Osteocyte (in vitro differentiated cells): ENCODE results near the gene PLAAT5. TPM values are rescaled to one million over a fixed set of nuclear protein-coding genes. Genes with fewer than 3 reads are reported as not detected.

Experiments
- DNase-seq: peaks from one replicate; pipeline ENCODE4 v3.0.0; 2021; ENCODE audit warnings: mixed read lengths; ENCODE audit not compliant: unreplicated experiment; ENCODE audit errors: extremely low spot score
- H3K27ac Mint-ChIP-seq: one replicate; pipeline ENCODE4 v1.8.0; 2021; ENCODE audit warnings: mild to moderate bottlenecking, mixed read lengths; ENCODE audit not compliant: unreplicated experiment
- H3K27me3 Mint-ChIP-seq: one replicate; pipeline ENCODE4 v1.8.0; 2021; ENCODE audit warnings: mixed read lengths; ENCODE audit not compliant: unreplicated experiment
- H3K36me3 Mint-ChIP-seq: one replicate; pipeline ENCODE4 v1.8.0; 2021; ENCODE audit warnings: mixed read lengths; ENCODE audit not compliant: unreplicated experiment
- H3K4me1 Mint-ChIP-seq: one replicate; pipeline ENCODE4 v1.8.0; 2021; ENCODE audit warnings: mixed read lengths; ENCODE audit not compliant: unreplicated experiment
- H3K4me3 Mint-ChIP-seq: one replicate; pipeline ENCODE4 v1.8.0; 2021; ENCODE audit warnings: mild to moderate bottlenecking, moderate library complexity, mixed read lengths; ENCODE audit not compliant: unreplicated experiment
- H3K9me3 Mint-ChIP-seq: one replicate; pipeline ENCODE4 v1.8.0; 2021; ENCODE audit warnings: mixed read lengths; ENCODE audit not compliant: unreplicated experiment
- total RNA-seq: library from RNA; stranded (reverse); gene quantifications from 2 replicates; pipeline ENCODE4 v1.2.1, GENCODE V29; 2021
- TF ChIP-seq, protein P1 (sequence below): fragments of 200-600 bp; sonication (generic); IDR thresholded peaks from 2 replicates; pipeline ENCODE4 v1.5.0; 2021; ENCODE audit warnings: antibody characterized with exemption, mild to moderate bottlenecking, moderate library complexity

Gene PLAAT5
- total RNA-seq, 1 donor from 2014 or later, result not detected

DNA sequence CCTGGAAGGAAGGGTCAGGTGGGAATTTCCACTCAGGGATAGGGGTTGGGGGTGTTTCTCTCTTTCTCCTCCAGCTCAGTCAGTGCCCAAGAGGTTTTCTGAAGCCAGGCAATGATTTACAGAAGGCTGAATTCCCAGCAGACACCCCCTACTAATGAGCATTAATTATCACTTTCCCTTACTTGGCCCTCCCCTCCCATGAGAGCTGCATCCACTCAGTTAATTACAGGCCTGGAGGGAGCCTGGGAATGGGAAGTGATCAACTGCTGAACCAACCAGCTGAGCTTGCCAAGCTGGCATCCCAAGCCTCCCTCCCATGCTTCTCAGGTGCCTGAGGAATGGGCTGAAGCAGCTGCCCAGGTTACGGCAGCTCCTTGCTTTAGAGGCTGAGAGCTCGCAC lies 15.9 kb upstream of the PLAAT5 start:
- TF ChIP-seq, protein P1, sequence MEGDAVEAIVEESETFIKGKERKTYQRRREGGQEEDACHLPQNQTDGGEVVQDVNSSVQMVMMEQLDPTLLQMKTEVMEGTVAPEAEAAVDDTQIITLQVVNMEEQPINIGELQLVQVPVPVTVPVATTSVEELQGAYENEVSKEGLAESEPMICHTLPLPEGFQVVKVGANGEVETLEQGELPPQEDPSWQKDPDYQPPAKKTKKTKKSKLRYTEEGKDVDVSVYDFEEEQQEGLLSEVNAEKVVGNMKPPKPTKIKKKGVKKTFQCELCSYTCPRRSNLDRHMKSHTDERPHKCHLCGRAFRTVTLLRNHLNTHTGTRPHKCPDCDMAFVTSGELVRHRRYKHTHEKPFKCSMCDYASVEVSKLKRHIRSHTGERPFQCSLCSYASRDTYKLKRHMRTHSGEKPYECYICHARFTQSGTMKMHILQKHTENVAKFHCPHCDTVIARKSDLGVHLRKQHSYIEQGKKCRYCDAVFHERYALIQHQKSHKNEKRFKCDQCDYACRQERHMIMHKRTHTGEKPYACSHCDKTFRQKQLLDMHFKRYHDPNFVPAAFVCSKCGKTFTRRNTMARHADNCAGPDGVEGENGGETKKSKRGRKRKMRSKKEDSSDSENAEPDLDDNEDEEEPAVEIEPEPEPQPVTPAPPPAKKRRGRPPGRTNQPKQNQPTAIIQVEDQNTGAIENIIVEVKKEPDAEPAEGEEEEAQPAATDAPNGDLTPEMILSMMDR, result no peak

DNA sequence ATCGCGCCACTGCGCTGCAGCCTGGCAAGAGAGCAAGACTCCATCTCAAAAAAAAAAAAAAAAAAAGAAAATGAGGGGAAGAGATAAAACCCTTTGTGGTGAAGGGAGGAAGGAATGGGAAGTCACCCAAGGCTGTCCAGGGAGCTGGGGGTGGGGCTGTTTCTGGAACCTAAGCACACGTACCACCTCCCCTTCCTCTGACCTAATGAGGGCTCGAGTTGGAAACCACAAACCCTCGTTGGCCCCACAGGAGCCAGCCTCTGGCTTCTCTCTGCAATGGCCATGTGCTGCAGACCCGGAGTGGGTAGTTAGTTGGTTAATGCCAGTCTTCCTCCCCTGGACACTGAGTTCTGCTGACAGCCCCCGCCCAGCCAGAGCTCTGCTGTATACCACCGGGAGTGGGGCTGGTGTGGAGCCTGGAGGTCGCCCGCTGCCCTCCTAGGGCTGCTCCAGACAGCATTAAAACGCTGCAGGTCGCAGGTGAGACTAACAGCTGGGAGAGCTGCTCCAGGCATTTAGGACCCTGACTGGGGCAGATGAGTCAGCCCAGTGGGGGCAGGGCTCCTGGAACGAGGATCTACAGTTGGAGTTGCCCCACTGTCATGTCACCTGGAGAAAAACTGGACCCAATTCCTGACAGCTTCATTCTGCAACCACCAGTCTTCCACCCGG lies 15.0 kb upstream of the PLAAT5 start, which contains the start of gene LGALS12:
Gene LGALS12, plus strand, starts transcription at position 228 of the 672 bp plus-strand sequence. Its CDS starts 375 bp downstream, at position 603.
- H3K27ac Mint-ChIP-seq, result no peak within 1 kb of the TSS
- H3K9me3 Mint-ChIP-seq, result no peaks in the 10 kb centered on the region
- no peak within 1 kb of the TSS for H3K4me3 Mint-ChIP-seq

More for the DNA sequence above, 15.9 kb upstream of the PLAAT5 start:
- no peak for DNase-seq
- peaks cover 11% of the 10 kb centered on the region for H3K4me1 Mint-ChIP-seq
- H3K4me3 Mint-ChIP-seq, result no peak overlapping the region
- H3K9me3 Mint-ChIP-seq, result no peaks in the 10 kb centered on the region
- no peaks in the 10 kb centered on the region for H3K36me3 Mint-ChIP-seq
- peaks cover 8% of the 10 kb centered on the region for H3K27me3 Mint-ChIP-seq
- no peak overlapping the region for H3K27ac Mint-ChIP-seq

DNA sequence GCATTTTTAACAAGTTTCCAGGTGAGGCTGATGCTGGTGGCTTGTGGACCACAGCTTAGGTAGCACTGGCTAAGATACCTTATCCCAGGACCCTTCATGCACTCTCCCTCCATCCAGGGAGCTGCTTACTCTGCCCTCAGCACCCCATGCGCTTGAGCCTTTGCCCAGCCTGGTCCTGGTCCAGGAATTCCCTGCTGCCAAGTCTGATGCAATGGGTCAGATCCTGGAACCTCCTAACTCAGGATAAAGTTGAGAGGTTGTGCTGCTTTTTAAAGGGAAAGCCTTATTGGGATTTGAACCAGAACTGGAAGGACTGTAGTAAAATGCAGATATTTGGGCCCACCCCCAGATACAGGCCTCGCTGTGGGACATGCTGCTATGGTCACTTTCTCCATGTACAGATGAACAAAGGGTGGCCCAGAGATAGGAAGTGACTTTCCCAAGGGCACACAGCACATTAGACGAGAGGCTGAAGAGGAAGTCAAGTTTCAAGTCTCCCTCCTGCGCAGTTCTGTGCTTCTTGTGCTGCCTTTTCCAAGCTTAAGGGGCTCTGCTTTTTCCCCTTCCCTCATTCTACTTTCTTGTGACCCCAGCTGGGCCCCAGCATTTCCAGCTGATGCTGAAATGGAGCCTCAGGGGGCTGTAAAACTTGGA lies 14.1 kb upstream of the PLAAT5 start:
- H3K9me3 Mint-ChIP-seq, result peaks cover 5% of the 10 kb centered on the region
- H3K36me3 Mint-ChIP-seq, result no peaks in the 10 kb centered on the region
- no peaks in the 10 kb centered on the region for H3K4me1 Mint-ChIP-seq
- no peak overlapping the region for H3K27ac Mint-ChIP-seq
- no peak overlapping the region for H3K4me3 Mint-ChIP-seq
- DNase-seq, result no peak
- peaks cover 8% of the 10 kb centered on the region for H3K27me3 Mint-ChIP-seq
- TF ChIP-seq, protein P1, result no peak

More for the DNA sequence above, 15.0 kb upstream of the PLAAT5 start, which contains the start of gene LGALS12:
- Mint-ChIP-seq H3K4me1 (peaks cover 7% of the 10 kb centered on the region), H3K36me3 (no peaks in the 10 kb centered on the region), H3K27me3 (peaks cover 8% of the 10 kb centered on the region)
- TF ChIP-seq, protein P1, result no peak
- DNase-seq, result no peak

DNA sequence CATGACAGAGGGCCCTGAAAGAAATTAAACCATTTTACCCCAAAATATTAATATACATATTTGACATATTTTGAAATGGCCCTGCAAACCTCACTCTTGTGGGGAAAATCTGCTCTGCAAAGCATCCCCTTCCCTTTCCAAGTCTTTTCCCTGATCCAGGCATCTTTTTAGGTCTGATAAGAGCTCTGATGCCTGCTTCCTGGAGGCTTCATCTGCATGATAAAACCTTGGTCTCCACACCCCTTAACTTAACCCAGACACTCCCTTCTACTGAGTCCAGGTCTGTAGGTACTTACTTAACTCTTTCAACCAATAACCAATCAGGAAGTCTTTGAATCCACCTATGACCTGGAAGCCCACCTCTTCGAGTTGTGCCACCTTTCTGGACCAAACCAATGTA lies 13.1 kb upstream of the PLAAT5 start:
- Mint-ChIP-seq H3K36me3 (no peaks in the 10 kb centered on the region), H3K4me3 (no peak overlapping the region), H3K27ac (no peak overlapping the region), H3K27me3 (peaks cover 12% of the 10 kb centered on the region), H3K4me1 (no peaks in the 10 kb centered on the region), H3K9me3 (peaks cover 13% of the 10 kb centered on the region)
- no peak for DNase-seq
- TF ChIP-seq, protein P1, result no peak

DNA sequence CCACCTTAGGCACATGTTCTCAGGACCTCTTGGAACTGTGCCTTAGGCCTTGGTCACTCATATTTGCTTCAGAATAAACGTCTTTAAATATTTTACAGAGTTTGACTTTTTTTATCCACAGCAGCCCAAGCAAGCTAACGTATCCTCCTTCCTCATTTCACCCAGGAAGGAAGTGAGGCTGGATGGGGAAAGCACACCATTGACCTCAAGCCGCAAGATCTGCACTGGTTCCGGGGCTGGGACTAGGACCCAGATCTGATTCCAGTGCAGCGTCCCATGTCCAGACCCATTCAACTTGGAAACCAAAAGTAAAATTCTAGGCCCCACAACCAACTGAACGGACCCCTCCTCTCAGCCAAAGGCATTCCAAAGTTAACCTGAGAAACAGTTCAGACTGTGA lies 12.5 kb upstream of the PLAAT5 start:
- Mint-ChIP-seq H3K4me3 (no peak overlapping the region), H3K27me3 (peaks cover 12% of the 10 kb centered on the region), H3K36me3 (no peaks in the 10 kb centered on the region), H3K4me1 (no peaks in the 10 kb centered on the region), H3K27ac (no peak overlapping the region), H3K9me3 (peaks cover 13% of the 10 kb centered on the region)
- DNase-seq, result no peak
- TF ChIP-seq, protein P1, result no peak
